ENCODE measurements around the gene STK11IP.
"Not testable (repeated sequence)": the region's sequence is repeated elsewhere in the genome, so short reads cannot be mapped to it uniquely, and the experiment has no call there.

STK11IP gene

GRCh38 chr2:219648963-219649362, 51.3 kb downstream of the STK11IP start:
- no peaks in the 10 kb centered on the region for H3K79me2 ChIP-seq (ENCODE audit: control insufficient read depth, low read length)

GRCh38 chr2:219650426-219651248, 53.0 kb downstream of the STK11IP start:
- Histone ChIP-seq H3K4me2 (ENCODE audit: low read length) (no peak overlapping the region), H3K27me3 (ENCODE audit: control insufficient read depth, low read length) (peaks cover 23% of the 10 kb centered on the region), H3K36me3 (ENCODE audit: control insufficient read depth, low read length) (no peaks in the 10 kb centered on the region), H3K4me1 (ENCODE audit: control insufficient read depth, low read length) (no peaks in the 10 kb centered on the region), H3K4me3 (ENCODE audit: low read length) (no peak overlapping the region), H3K79me2 (ENCODE audit: control insufficient read depth, low read length) (no peaks in the 10 kb centered on the region), H3K9me2 (replicated peaks; ENCODE audit: control insufficient read depth, low read length) (no peaks in the 10 kb centered on the region), H3K9me3 (ENCODE audit: control insufficient read depth, insufficient read depth, low read length) (no peaks in the 10 kb centered on the region), H3F3A (ENCODE audit: control insufficient read depth, insufficient read depth) (no peaks in the 10 kb centered on the region), H3K27ac (ENCODE audit: low read depth, low read length) (no peak overlapping the region), H4K20me1 (ENCODE audit: control insufficient read depth, insufficient read depth, low read depth, low read length) (no peaks in the 10 kb centered on the region)
- no peak for TF ChIP-seq CTCF (IDR thresholded peaks at IDR 0.05; ENCODE audit: low read depth, low read length, poor library complexity, severe bottlenecking)
- TF ChIP-seq EZH2phosphoT487 (IDR thresholded peaks at IDR 0.05; ENCODE audit: borderline replicate concordance, low read length), result no peak

More at GRCh38 chr2:219648963-219649362, 51.3 kb downstream of the STK11IP start:
- Histone ChIP-seq H3K4me2 (ENCODE audit: low read length) (no peak overlapping the region), H3K36me3 (ENCODE audit: control insufficient read depth, low read length) (no peaks in the 10 kb centered on the region), H3K4me1 (ENCODE audit: control insufficient read depth, low read length) (no peaks in the 10 kb centered on the region), H3K27me3 (ENCODE audit: control insufficient read depth, low read length) (peaks cover 18% of the 10 kb centered on the region), H4K20me1 (ENCODE audit: control insufficient read depth, insufficient read depth, low read depth, low read length) (no peaks in the 10 kb centered on the region), H3K27ac (ENCODE audit: low read depth, low read length) (no peak overlapping the region), H3F3A (ENCODE audit: control insufficient read depth, insufficient read depth) (no peaks in the 10 kb centered on the region), H3K9me2 (replicated peaks; ENCODE audit: control insufficient read depth, low read length) (no peaks in the 10 kb centered on the region), H3K4me3 (ENCODE audit: low read length) (no peak overlapping the region), H3K9me3 (ENCODE audit: control insufficient read depth, insufficient read depth, low read length) (no peaks in the 10 kb centered on the region)
- TF ChIP-seq CTCF (IDR thresholded peaks at IDR 0.05; ENCODE audit: low read depth, low read length, poor library complexity, severe bottlenecking) (no peak), EZH2phosphoT487 (IDR thresholded peaks at IDR 0.05; ENCODE audit: borderline replicate concordance, low read length) (no peak)

- H3K9me3 ChIP-seq (ENCODE audit: control insufficient read depth, insufficient read depth, low read length); H3K79me2 ChIP-seq (ENCODE audit: control insufficient read depth, low read length); H3K27ac ChIP-seq (ENCODE audit: low read depth, low read length); H3K4me1 ChIP-seq (ENCODE audit: control insufficient read depth, low read length); H3K36me3 ChIP-seq (ENCODE audit: control insufficient read depth, low read length); H3K4me2 ChIP-seq (ENCODE audit: low read length); H4K20me1 ChIP-seq (ENCODE audit: control insufficient read depth, insufficient read depth, low read depth, low read length); H3K4me3 ChIP-seq (ENCODE audit: low read length); H3F3A ChIP-seq (ENCODE audit: control insufficient read depth, insufficient read depth); H3K9me2 ChIP-seq (replicated peaks; ENCODE audit: control insufficient read depth, low read length): not testable (repeated sequence)
- peaks cover 28% of the 10 kb centered on the region for H3K27me3 ChIP-seq (ENCODE audit: control insufficient read depth, low read length)
Measured at GRCh38 chr2:219651656-219652055, 54.0 kb downstream of the STK11IP start.

GRCh38 chr2:219656526-219656925, 58.9 kb downstream of the STK11IP start:
- no peak overlapping the region for H3K4me3 ChIP-seq (ENCODE audit: low read length)
- no peak overlapping the region for H3K4me2 ChIP-seq (ENCODE audit: low read length)
- H3K36me3 ChIP-seq (ENCODE audit: control insufficient read depth, low read length), result no peaks in the 10 kb centered on the region
- TF ChIP-seq CTCF (IDR thresholded peaks at IDR 0.05; ENCODE audit: low read depth, low read length, poor library complexity, severe bottlenecking), result no peak
- no peak for TF ChIP-seq EZH2phosphoT487 (IDR thresholded peaks at IDR 0.05; ENCODE audit: borderline replicate concordance, low read length)
- no peaks in the 10 kb centered on the region for H3K79me2 ChIP-seq (ENCODE audit: control insufficient read depth, low read length)
- H3F3A ChIP-seq (ENCODE audit: control insufficient read depth, insufficient read depth), result no peaks in the 10 kb centered on the region
- H3K27me3 ChIP-seq (ENCODE audit: control insufficient read depth, low read length), result peaks cover 35% of the 10 kb centered on the region
- no peaks in the 10 kb centered on the region for H3K9me2 ChIP-seq (replicated peaks; ENCODE audit: control insufficient read depth, low read length)
- H3K27ac ChIP-seq (ENCODE audit: low read depth, low read length), result no peak overlapping the region
- no peaks in the 10 kb centered on the region for H3K9me3 ChIP-seq (ENCODE audit: control insufficient read depth, insufficient read depth, low read length)
- H3K4me1 ChIP-seq (ENCODE audit: control insufficient read depth, low read length), result no peaks in the 10 kb centered on the region
- no peaks in the 10 kb centered on the region for H4K20me1 ChIP-seq (ENCODE audit: control insufficient read depth, insufficient read depth, low read depth, low read length)
